Mesodermal cell (in vitro differentiated cells): Measurements from ENCODE around the gene COL25A1.

Experiments used
- H3K27ac ChIP-seq: 2 replicates; pipeline ENCODE4 v1.7.0; 2013; ENCODE audit warnings: mild to moderate bottlenecking, low read depth, low read length, moderate library complexity; ENCODE audit not compliant: severe bottlenecking
- H3K36me3 ChIP-seq: 2 replicates; pipeline ENCODE4 v1.7.1; 2013; ENCODE audit warnings: mild to moderate bottlenecking, low read length, moderate library complexity; ENCODE audit not compliant: control insufficient read depth, insufficient read depth
- H3K4me1 ChIP-seq: one replicate; pipeline ENCODE4 v1.7.1; 2013; ENCODE audit warnings: mild to moderate bottlenecking, low read length; ENCODE audit not compliant: insufficient read depth, control insufficient read depth, poor library complexity, severe bottlenecking
- H3K4me3 ChIP-seq: 2 replicates; pipeline ENCODE4 v1.7.0; 2013; ENCODE audit warnings: low read length, control low read depth, mild to moderate bottlenecking; ENCODE audit not compliant: insufficient read depth, poor library complexity, severe bottlenecking; ENCODE audit errors: extremely low read depth
- H3K9me3 ChIP-seq: 2 replicates; pipeline ENCODE4 v1.7.1; 2013; ENCODE audit warnings: mild to moderate bottlenecking, low read length, moderate library complexity; ENCODE audit not compliant: control insufficient read depth
- WGBS, 2 experiments: methylation state at CpG; one replicate each; pipeline ENCODE4 v1.1.5; 2013; ENCODE audit warnings: missing lambda C conversion rate in 2 of 2; ENCODE audit not compliant: insufficient coverage in 2 of 2; 5-methylcytosine and 5-hydroxymethylcytosine counted together

COL25A1 gene

GRCh38 chr4:108926061-108926460, 376.4 kb downstream of the COL25A1 start:
- WGBS, 2 experiments, result no CpG with 5 or more reads among the region's 1 CpG
- Histone ChIP-seq H3K36me3 (no peaks in the 10 kb centered on the region), H3K4me1 (peaks cover 9% of the 10 kb centered on the region), H3K4me3 (no peak overlapping the region), H3K27ac (no peak overlapping the region), H3K9me3 (no peaks in the 10 kb centered on the region)

GRCh38 chr4:108922191-108922590, 380.3 kb downstream of the COL25A1 start:
- Histone ChIP-seq H3K4me1 (peaks cover 9% of the 10 kb centered on the region), H3K27ac (no peak overlapping the region), H3K4me3 (no peak overlapping the region), H3K36me3 (no peaks in the 10 kb centered on the region), H3K9me3 (no peaks in the 10 kb centered on the region)
- WGBS, 2 experiments, result no CpG with 5 or more reads among the region's 5 CpGs

- Histone ChIP-seq H3K9me3 (no peaks in the 10 kb centered on the region), H3K4me1 (peaks cover under 1% of the 10 kb centered on the region), H3K36me3 (no peaks in the 10 kb centered on the region), H3K27ac (no peak overlapping the region), H3K4me3 (no peak overlapping the region)
- no CpG with 5 or more reads among the region's 2 CpGs for WGBS, 2 experiments
Observed at GRCh38 chr4:108920395-108921087, 381.9 kb downstream of the COL25A1 start.

- H3K4me1 ChIP-seq, result no peaks in the 10 kb centered on the region
- no peaks in the 10 kb centered on the region for H3K9me3 ChIP-seq
- 40% methylated on average over 1 of the region's 5 CpGs; no CpG with 5 or more reads in 1 of the 2 experiments for WGBS, 2 experiments
- no peak overlapping the region for H3K4me3 ChIP-seq
- H3K36me3 ChIP-seq, result no peaks in the 10 kb centered on the region
- no peak overlapping the region for H3K27ac ChIP-seq
Observed at GRCh38 chr4:108919226-108919893, 383.1 kb downstream of the COL25A1 start.

GRCh38 chr4:108917255-108917654, 385.2 kb downstream of the COL25A1 start:
- Histone ChIP-seq H3K4me3 (no peak overlapping the region), H3K9me3 (no peaks in the 10 kb centered on the region), H3K36me3 (no peaks in the 10 kb centered on the region), H3K27ac (no peak overlapping the region), H3K4me1 (no peaks in the 10 kb centered on the region)
- 87 to 97% methylated on average over 3 of the region's 5 CpGs for WGBS, 2 experiments

GRCh38 chr4:108916638-108917037, 385.8 kb downstream of the COL25A1 start:
- no peaks in the 10 kb centered on the region for H3K4me1 ChIP-seq
- no peaks in the 10 kb centered on the region for H3K36me3 ChIP-seq
- no peak overlapping the region for H3K4me3 ChIP-seq
- H3K27ac ChIP-seq, result no peak overlapping the region
- 92 to 100% methylated on average over 4 of the region's 4 CpGs for WGBS, 2 experiments
- no peaks in the 10 kb centered on the region for H3K9me3 ChIP-seq

GRCh38 chr4:108906866-108907367, 395.5 kb downstream of the COL25A1 start:
- H3K4me3 ChIP-seq, result no peak overlapping the region
- H3K9me3 ChIP-seq, result no peaks in the 10 kb centered on the region
- 81 to 91% methylated on average over 8 of the region's 8 CpGs for WGBS, 2 experiments
- no peak overlapping the region for H3K27ac ChIP-seq
- no peaks in the 10 kb centered on the region for H3K36me3 ChIP-seq
- H3K4me1 ChIP-seq, result no peaks in the 10 kb centered on the region

GRCh38 chr4:108906006-108906405, 396.5 kb downstream of the COL25A1 start:
- no peaks in the 10 kb centered on the region for H3K9me3 ChIP-seq
- H3K36me3 ChIP-seq, result no peaks in the 10 kb centered on the region
- no peak overlapping the region for H3K4me3 ChIP-seq
- no peak overlapping the region for H3K27ac ChIP-seq
- no peaks in the 10 kb centered on the region for H3K4me1 ChIP-seq
- WGBS, 2 experiments, result 86 to 92% methylated on average over 5 to 6 of the region's 6 CpGs

- Histone ChIP-seq H3K9me3 (no peaks in the 10 kb centered on the region), H3K36me3 (no peaks in the 10 kb centered on the region), H3K4me3 (no peak overlapping the region), H3K27ac (no peak overlapping the region), H3K4me1 (no peaks in the 10 kb centered on the region)
- WGBS, 2 experiments, result 92 to 100% methylated on average over 2 of the region's 4 CpGs
Observed at GRCh38 chr4:108903464-108904221, 398.8 kb downstream of the COL25A1 start.

GRCh38 chr4:108902769-108903168, 399.7 kb downstream of the COL25A1 start:
- H3K27ac ChIP-seq, result no peak overlapping the region
- no peak overlapping the region for H3K4me3 ChIP-seq
- no peaks in the 10 kb centered on the region for H3K9me3 ChIP-seq
- 86% methylated on average over 1 of the region's 3 CpGs; no CpG with 5 or more reads in 1 of the 2 experiments for WGBS, 2 experiments
- H3K4me1 ChIP-seq, result peaks cover 3% of the 10 kb centered on the region
- H3K36me3 ChIP-seq, result no peaks in the 10 kb centered on the region
